GM23338 (cell line): ENCODE measurements around the gene MAPK12.

Source experiments
- CREB1 ChIP-seq: fragments of 250-450 bp; sonication (Bioruptor Pico); IDR thresholded peaks from 2 replicates; pipeline ENCODE4 v1.5.0; 2020; ENCODE audit warnings: low read depth, mild to moderate bottlenecking, moderate library complexity
- EZH2 ChIP-seq: fragments of 200-600 bp; sonication (generic); IDR thresholded peaks from one replicate; pipeline ENCODE4 v1.8.0; 2017; ENCODE audit warnings: antibody characterized with exemption, mild to moderate bottlenecking, low read depth; ENCODE audit not compliant: unreplicated experiment
- EZH2phosphoT487 ChIP-seq: fragments of 200-600 bp; sonication (generic); IDR thresholded peaks from one replicate; pipeline ENCODE4 v1.8.1; 2018; ENCODE audit warnings: antibody characterized with exemption; ENCODE audit not compliant: unreplicated experiment
- NANOG ChIP-seq: IDR thresholded peaks from 2 replicates; pipeline ENCODE4 v1.6.1; 2016; ENCODE audit warnings: antibody characterized with exemption, borderline replicate concordance
- POLR2AphosphoS5 ChIP-seq: IDR thresholded peaks from 2 replicates; pipeline ENCODE4 v1.6.1; 2016; ENCODE audit warnings: antibody characterized with exemption, low read depth
- ZNF462 ChIP-seq: fragments of 250-450 bp; sonication (Bioruptor Pico); IDR thresholded peaks from 2 replicates; pipeline ENCODE4 v1.5.0; 2020; ENCODE audit warnings: mild to moderate bottlenecking, moderate library complexity
- TF ChIP-seq, protein P1 (sequence below), 2 experiments: fragments of 200-600 bp in 1 of 2; sonication (generic) in 1 of 2; conservative IDR thresholded peaks; 2 replicates each; pipeline versions ENCODE4 v1.5.1 to v1.6.1; 2016 to 2017; ENCODE audit warnings: antibody characterized with exemption in 2 of 2, low read depth in 2 of 2, mild to moderate bottlenecking in 2 of 2, moderate library complexity in 1 of 2

DNA sequence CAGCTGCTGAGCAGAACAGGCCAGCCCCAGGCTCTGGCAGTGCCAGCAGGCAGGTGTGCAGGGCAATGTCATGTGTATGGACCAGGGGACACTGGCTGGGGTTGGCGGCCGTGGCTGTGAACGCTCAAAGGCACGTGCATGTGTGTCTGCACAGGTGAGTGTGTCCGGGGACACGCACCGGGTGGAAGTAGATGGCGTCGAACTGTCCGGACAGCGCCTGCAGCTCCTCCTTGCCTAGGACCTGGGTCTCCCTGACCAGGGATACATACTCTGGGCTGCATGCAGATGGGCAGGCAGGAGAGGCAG is 11.3 kb downstream of the MAPK12 start:
- TF ChIP-seq, protein P1, sequence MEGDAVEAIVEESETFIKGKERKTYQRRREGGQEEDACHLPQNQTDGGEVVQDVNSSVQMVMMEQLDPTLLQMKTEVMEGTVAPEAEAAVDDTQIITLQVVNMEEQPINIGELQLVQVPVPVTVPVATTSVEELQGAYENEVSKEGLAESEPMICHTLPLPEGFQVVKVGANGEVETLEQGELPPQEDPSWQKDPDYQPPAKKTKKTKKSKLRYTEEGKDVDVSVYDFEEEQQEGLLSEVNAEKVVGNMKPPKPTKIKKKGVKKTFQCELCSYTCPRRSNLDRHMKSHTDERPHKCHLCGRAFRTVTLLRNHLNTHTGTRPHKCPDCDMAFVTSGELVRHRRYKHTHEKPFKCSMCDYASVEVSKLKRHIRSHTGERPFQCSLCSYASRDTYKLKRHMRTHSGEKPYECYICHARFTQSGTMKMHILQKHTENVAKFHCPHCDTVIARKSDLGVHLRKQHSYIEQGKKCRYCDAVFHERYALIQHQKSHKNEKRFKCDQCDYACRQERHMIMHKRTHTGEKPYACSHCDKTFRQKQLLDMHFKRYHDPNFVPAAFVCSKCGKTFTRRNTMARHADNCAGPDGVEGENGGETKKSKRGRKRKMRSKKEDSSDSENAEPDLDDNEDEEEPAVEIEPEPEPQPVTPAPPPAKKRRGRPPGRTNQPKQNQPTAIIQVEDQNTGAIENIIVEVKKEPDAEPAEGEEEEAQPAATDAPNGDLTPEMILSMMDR (conservative IDR thresholded peaks at IDR 0.05; ENCODE audit: low read depth in 2 of 2): no peak
- TF ChIP-seq POLR2AphosphoS5: no peak
- TF ChIP-seq EZH2: no peak
- no peak for TF ChIP-seq ZNF462
- no peak for TF ChIP-seq CREB1 (CRISPR knock-in tag)
- TF ChIP-seq NANOG: no peak
- TF ChIP-seq EZH2phosphoT487: no peak
